Measurements from ENCODE around the gene STARD5.
A peak's percentile ranks its signal among the peaks of the same experiment; 100 is the strongest.
"Not testable (repeated sequence)": the region's sequence is repeated elsewhere in the genome, so short reads cannot be mapped to it uniquely, and the experiment has no call there.

The STARD5 gene

GRCh38 chr15:81337713-81338157 is 13.8 kb upstream of the STARD5 start:
- no peak for DNase-seq (ENCODE audit: low read depth, low spot score)

GRCh38 chr15:81337241-81337640 is 13.3 kb upstream of the STARD5 start:
- no peak for DNase-seq (ENCODE audit: low read depth, low spot score)

- no peak for DNase-seq (ENCODE audit: low read depth, low spot score)
Observed at GRCh38 chr15:81336568-81336967, 12.6 kb upstream of the STARD5 start.

- DNase-seq (ENCODE audit: low read depth, low spot score): no peak
Observed at GRCh38 chr15:81335631-81336030, 11.7 kb upstream of the STARD5 start.

GRCh38 chr15:81334768-81335435 is 11.0 kb upstream of the STARD5 start:
- DNase-seq (ENCODE audit: low read depth, low spot score): no peak

GRCh38 chr15:81333363-81333762 is 9.4 kb upstream of the STARD5 start:
- no peak for DNase-seq (ENCODE audit: low read depth, low spot score)

- no peak for DNase-seq (ENCODE audit: low read depth, low spot score)
Observed at GRCh38 chr15:81332326-81332725, 8.4 kb upstream of the STARD5 start.

GRCh38 chr15:81331600-81331999 is 7.7 kb upstream of the STARD5 start:
- DNase-seq (ENCODE audit: low read depth, low spot score): no peak

- DNase-seq (ENCODE audit: low read depth, low spot score): not testable (repeated sequence)
Observed at GRCh38 chr15:81331141-81331540, 7.2 kb upstream of the STARD5 start.

GRCh38 chr15:81330366-81331090 is 6.6 kb upstream of the STARD5 start:
- DNase-seq (ENCODE audit: low read depth, low spot score): no peak

GRCh38 chr15:81329446-81329845 is 5.5 kb upstream of the STARD5 start:
- no peak for DNase-seq (ENCODE audit: low read depth, low spot score)

- peak; percentile 47 for DNase-seq (ENCODE audit: low read depth, low spot score)
Observed at GRCh38 chr15:81327516-81327915, 3.6 kb upstream of the STARD5 start.

- no peak for DNase-seq (ENCODE audit: low read depth, low spot score)
Observed at GRCh38 chr15:81326466-81327212, 2.7 kb upstream of the STARD5 start.

- DNase-seq (ENCODE audit: low read depth, low spot score): no peak
Observed at GRCh38 chr15:81323559-81323943, 390 bp downstream of the STARD5 start.

- no peak for DNase-seq (ENCODE audit: low read depth, low spot score)
Observed at GRCh38 chr15:81322676-81323253, 1.2 kb downstream of the STARD5 start.

GRCh38 chr15:81321667-81322066 is 2.3 kb downstream of the STARD5 start:
- no peak for DNase-seq (ENCODE audit: low read depth, low spot score)

- no peak for DNase-seq (ENCODE audit: low read depth, low spot score)
Observed at GRCh38 chr15:81317642-81318017, 6.3 kb downstream of the STARD5 start.

GRCh38 chr15:81316267-81316666 is 7.7 kb downstream of the STARD5 start:
- no peak for DNase-seq (ENCODE audit: low read depth, low spot score)

- no peak for DNase-seq (ENCODE audit: low read depth, low spot score)
Observed at GRCh38 chr15:81315452-81316175, 8.3 kb downstream of the STARD5 start.

- DNase-seq (ENCODE audit: low read depth, low spot score): no peak
Observed at GRCh38 chr15:81314378-81314777, 9.6 kb downstream of the STARD5 start.

- DNase-seq (ENCODE audit: low read depth, low spot score): no peak
Observed at GRCh38 chr15:81313686-81314085, 10.3 kb downstream of the STARD5 start.
